Activated CD8-positive, alpha-beta memory T cell treated with anti-CD3 and anti-CD28 coated beads, Interleukin-2, amount 10 ng/mL, durations not matched to agents 7 days and 5 days (primary cell): Measurements from ENCODE around the gene F5. TPM values are rescaled to one million over a fixed set of nuclear protein-coding genes. Genes with fewer than 3 reads are reported as not detected.

Source experiments
- ATAC-seq: fragments of 150-1000 bp; cut with Tn5 transposase; one replicate; pipeline ENCODE4 v1.10.0; 2021; ENCODE audit warnings: moderate library complexity
- CTCF ChIA-PET: fragments of 350-600 bp; sonication (Branson Sonifier 250); formaldehyde crosslinking; loops from one replicate; lab custom pipeline; 2021; ENCODE audit warnings: antibody characterized with exemption; lab: Charles Lee
- DNase-seq: peaks from one replicate; pipeline ENCODE4 v3.0.0-alpha.2; 2020
- H3K27ac Mint-ChIP-seq: one replicate; pipeline ENCODE4 v1.8.0; 2021; ENCODE audit warnings: mild to moderate bottlenecking, mixed read lengths
- H3K27me3 Mint-ChIP-seq: one replicate; pipeline ENCODE4 v1.8.0; 2021; ENCODE audit warnings: mixed read lengths
- H3K36me3 Mint-ChIP-seq: one replicate; pipeline ENCODE4 v1.8.0; 2021; ENCODE audit warnings: mild to moderate bottlenecking, mixed read lengths
- H3K4me1 Mint-ChIP-seq: one replicate; pipeline ENCODE4 v1.8.0; 2021; ENCODE audit warnings: mixed read lengths
- H3K4me3 Mint-ChIP-seq: one replicate; pipeline ENCODE4 v1.8.0; 2021; ENCODE audit warnings: mild to moderate bottlenecking, moderate library complexity, mixed read lengths
- H3K9me3 Mint-ChIP-seq: one replicate; pipeline ENCODE4 v1.8.0; 2022; ENCODE audit warnings: low read depth, mixed read lengths
- total RNA-seq, 2 experiments: library from RNA; stranded (reverse); gene quantifications; one replicate each; pipeline ENCODE4 v1.2.3, GENCODE V29; 2021

F5 gene
- total RNA-seq, 2 experiments from 2014 or later = 3.1 to 14.0 TPM

GRCh38 chr1:169468982-169469381, 117.3 kb downstream of the F5 start:
- Mint-ChIP-seq H3K9me3 (no peaks in the 10 kb centered on the region), H3K27ac (no peak overlapping the region), H3K4me3 (no peak overlapping the region), H3K4me1 (peaks cover 6% of the 10 kb centered on the region), H3K36me3 (peaks cover 8% of the 10 kb centered on the region), H3K27me3 (no peaks in the 10 kb centered on the region)
- no peak for DNase-seq
- CTCF ChIA-PET = interaction anchor here (0.7 kb wide), 1 partner anchor 78 kb away, joined by 3 read pairs; no protein-coding TSS in a partner anchor
- no peak for ATAC-seq

DNA sequence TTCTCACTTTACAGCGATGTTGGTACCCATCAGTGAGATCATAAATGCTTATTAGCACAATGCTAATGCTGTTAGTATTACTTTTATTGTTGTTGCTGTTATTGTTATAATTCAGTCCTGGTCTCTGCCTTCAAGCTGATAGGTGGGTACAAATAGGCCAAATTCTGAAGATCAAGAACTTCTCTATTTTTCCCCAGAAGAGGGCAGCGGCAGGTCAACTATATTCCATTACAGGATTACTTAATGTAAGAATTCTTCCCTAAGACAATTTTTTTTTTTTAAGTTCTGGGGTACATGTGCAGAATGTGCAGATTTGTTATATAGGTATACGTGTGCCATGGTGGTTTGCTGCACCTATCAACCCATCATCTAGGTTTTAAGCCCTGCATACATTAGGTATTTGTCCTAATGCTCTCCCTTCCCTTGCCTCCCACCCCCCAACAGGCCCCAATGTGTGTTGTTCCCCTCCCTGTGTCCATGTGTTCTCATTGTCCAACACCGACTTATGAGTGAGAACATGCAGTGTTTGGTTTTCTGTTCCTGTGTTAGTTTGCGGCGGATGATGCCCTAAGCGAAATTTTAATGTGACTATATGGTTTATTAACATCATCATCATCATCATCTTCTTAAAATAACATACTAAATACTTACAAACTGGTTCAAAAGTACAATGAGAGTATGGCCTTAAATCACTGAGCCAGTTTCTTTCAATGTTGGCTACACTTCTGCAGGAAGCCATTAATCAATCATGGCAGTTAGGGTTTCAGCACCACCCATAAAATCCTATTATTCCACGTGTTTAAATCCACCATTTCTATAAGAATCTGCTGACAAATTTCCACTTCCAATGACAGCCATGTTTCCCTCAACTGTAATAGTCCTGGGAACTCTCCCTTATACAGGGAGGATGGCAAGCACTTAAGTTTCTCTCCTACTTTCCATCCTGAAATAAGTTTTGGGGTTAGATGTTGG, 119.7 kb downstream of the F5 start:
- ATAC-seq = no peak
- DNase-seq = no peak
- H3K27me3 Mint-ChIP-seq = no peaks in the 10 kb centered on the region
- peaks cover 8% of the 10 kb centered on the region for H3K36me3 Mint-ChIP-seq
- H3K4me3 Mint-ChIP-seq = no peak overlapping the region
- no peak overlapping the region for H3K27ac Mint-ChIP-seq
- H3K4me1 Mint-ChIP-seq = peaks cover 6% of the 10 kb centered on the region
- CTCF ChIA-PET = interaction anchor here (0.6 to 2.5 kb wide), 4 partner anchors 79 to 863 kb away, joined by 3 to 10 read pairs (median 4); no protein-coding TSS in a partner anchor
- no peaks in the 10 kb centered on the region for H3K9me3 Mint-ChIP-seq

DNA sequence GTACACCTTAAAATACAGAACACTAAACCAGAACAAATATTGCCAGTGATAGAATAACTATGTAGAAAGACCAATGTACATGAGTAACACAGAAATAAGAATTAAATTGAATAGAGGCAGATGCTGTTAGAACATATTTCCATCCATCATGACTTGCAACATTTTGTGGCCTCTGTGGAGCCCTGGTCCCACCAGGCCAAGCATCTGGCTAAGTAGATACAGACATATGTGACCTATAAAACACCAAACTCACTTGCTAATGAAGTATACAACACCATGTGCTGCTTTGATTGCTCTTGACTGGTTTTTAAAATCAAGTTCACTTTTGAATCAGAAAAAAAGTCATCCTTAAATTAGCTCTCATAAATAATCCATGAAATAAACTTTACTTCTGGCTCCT, 121.0 kb downstream of the F5 start:
- Mint-ChIP-seq H3K4me3 (no peak overlapping the region), H3K36me3 (peaks cover 12% of the 10 kb centered on the region), H3K27ac (no peak overlapping the region), H3K9me3 (no peaks in the 10 kb centered on the region), H3K4me1 (peaks cover 19% of the 10 kb centered on the region), H3K27me3 (no peaks in the 10 kb centered on the region)
- DNase-seq = no peak
- ATAC-seq = no peak
- CTCF ChIA-PET = interaction anchor here (0.9 to 2.5 kb wide), 2 partner anchors 81 to 247 kb away, joined by 4 to 10 read pairs; no protein-coding TSS in a partner anchor

Other genes with a start within 250 kb of the F5 start
- gene NME7, start 218.7 kb downstream of the F5 start, total RNA-seq = 10 to 100 TPM; 21.8 to 29.1 TPM
- gene BLZF1, start 218.3 kb downstream of the F5 start, total RNA-seq = 10 to 100 TPM; 33.2 to 43.4 TPM
- under 1 TPM in 1 of 2 experiments, not detected in 1; 0.19 TPM for gene CCDC181, start 159.0 kb downstream of the F5 start, total RNA-seq
- gene SLC19A2, start 100.5 kb downstream of the F5 start, total RNA-seq = 1 to 10 TPM; 5.0 to 7.8 TPM
- gene SELP, start 43.6 kb upstream of the F5 start, total RNA-seq = under 1 TPM in 1 of 2 experiments, not detected in 1; 0.18 TPM
- 10 to 100 TPM; 61.4 to 85.1 TPM for gene SELL, start 125.1 kb upstream of the F5 start, total RNA-seq
- not detected for gene SELE, start 147.6 kb upstream of the F5 start, total RNA-seq
- 10 to 100 TPM; 10.9 to 12.6 TPM for gene METTL18, start 208.4 kb upstream of the F5 start, total RNA-seq